Transverse colon (tissue), 4 donors: Measurements from ENCODE around the gene R3HDM4. TPM values are rescaled to one million over a fixed set of nuclear protein-coding genes. Genes with fewer than 3 reads are reported as not detected.
A peak's percentile ranks its signal among the peaks of the same experiment; 100 is the strongest.

Experiments used
- DNase-seq: peaks from one replicate; pipeline ENCODE4 v3.0.0-alpha.2; 2019
- H3K27ac ChIP-seq, 4 donors: fragments of 200-600 bp; sonication (generic); 2 replicates each; pipeline ENCODE4 v1.5.1; 2016 to 2018; ENCODE audit warnings: inconsistent platforms in 4 of 4
- H3K27me3 ChIP-seq: fragments of 200-600 bp; sonication (generic); 2 replicates; pipeline ENCODE4 v1.5.1; 2017; ENCODE audit warnings: inconsistent platforms
- H3K36me3 ChIP-seq, 4 donors: fragments of 200-600 bp; sonication (generic); 2 replicates each; pipeline ENCODE4 v1.5.1; 2017 to 2019; ENCODE audit warnings: inconsistent platforms in 4 of 4
- H3K4me1 ChIP-seq, 4 donors: fragments of 200-600 bp; sonication (generic); 2 replicates each; pipeline ENCODE4 v1.5.1; 2017 to 2020; ENCODE audit warnings: inconsistent platforms in 4 of 4
- H3K4me3 ChIP-seq, 4 donors: fragments of 200-600 bp; sonication (generic); 1 replicate in 1 of 4; 2 replicates in 3 of 4; pipeline versions ENCODE4 v1.5.1 to v1.6.1; 2017 to 2019; ENCODE audit warnings: inconsistent platforms in 4 of 4
- H3K9me3 ChIP-seq, 2 donors: fragments of 200-600 bp; sonication (generic); 2 replicates each; pipeline ENCODE4 v1.5.1; 2017 to 2019; ENCODE audit warnings: inconsistent platforms in 2 of 2
- CTCF ChIP-seq, 5 experiments: fragments of 200-600 bp in 3 of 5; fragments of 450-650 bp in 2 of 5; sonication (generic) in 3 of 5; IDR thresholded peaks; 1 replicate in 2 of 5; 2 replicates in 3 of 5; pipeline ENCODE4 v1.5.1; 2016 to 2017; ENCODE audit warnings: antibody characterized with exemption in 5 of 5, inconsistent platforms in 3 of 5, mild to moderate bottlenecking in 2 of 5, moderate library complexity in 1 of 5
- EP300 ChIP-seq: sonication (generic); formaldehyde crosslinking; IDR thresholded peaks from one replicate; pipeline ENCODE4 v1.6.1; 2017; ENCODE audit warnings: antibody characterized with exemption, low read depth
- POLR2A ChIP-seq: fragments of 450-650 bp; IDR thresholded peaks from one replicate; pipeline ENCODE4 v1.6.1; 2016; ENCODE audit warnings: antibody characterized with exemption, mild to moderate bottlenecking, moderate library complexity
- POLR2AphosphoS5 ChIP-seq, 3 donors: sonication (generic); formaldehyde crosslinking; IDR thresholded peaks; one replicate each; pipeline ENCODE4 v1.6.1; 2016; ENCODE audit warnings: antibody characterized with exemption in 3 of 3
- WGBS, 2 donors: methylation state at CpG; one replicate each; pipeline ENCODE4 v1.1.5; 2018; ENCODE audit warnings: low coverage in 1 of 2; 5-methylcytosine and 5-hydroxymethylcytosine counted together
- in situ Hi-C, 4 donors: fragments of 200-750 bp; cut with MboI; loops; one replicate each; pipeline versions ENCODE4 v1.15.0 to v1.15.1; 2017; ENCODE audit warnings: low sequenced_read_pairs in 3 of 4, low pct_ligation_motif_present in 1 of 4, low pct_unique_long_range_greater_than_20kb in 1 of 4
- intact Hi-C: fragments of 100-400 bp; cut with DNase I; formaldehyde crosslinking; loops from one replicate; pipeline ENCODE4 v1.15.1; 2023; ENCODE audit warnings: low total_unique reads
- total RNA-seq, 4 donors: library from RNA; depleted of rRNA; stranded (reverse); fragments of >200 nt; gene quantifications; one replicate each; pipeline ENCODE4 v1.1.0, GENCODE V29; 2016

R3HDM4 gene
- total RNA-seq, 4 donors from 2014 or later: 43.8 to 49.4 (median 46.7) TPM

GRCh38 chr19:876780-877314 lies 36.2 kb downstream of the R3HDM4 start:
- Histone ChIP-seq H3K27ac (no peak overlapping the region), H3K27me3 (no peaks in the 10 kb centered on the region), H3K36me3 (peaks cover 0 to 25% (median 8%) of the 10 kb centered on the region in 4 donors), H3K4me3 (no peak overlapping the region), H3K4me1 (peaks cover 5 to 9% (median 8%) of the 10 kb centered on the region in 4 donors), H3K9me3 (no peaks in the 10 kb centered on the region)
- in situ Hi-C loops (no loop called here), intact Hi-C loops (no loop called here)
- TF ChIP-seq POLR2A: no peak
- no peak for TF ChIP-seq POLR2AphosphoS5 (IDR thresholded peaks at IDR 0.05)
- no peak for TF ChIP-seq EP300
- TF ChIP-seq CTCF (IDR thresholded peaks at IDR 0.05): no peak
- DNase-seq: no peak
- 88% methylated on average over 22 of the region's 29 CpGs; no CpG with 5 or more reads in 1 of the 2 donors for WGBS, 2 donors

GRCh38 chr19:876089-876488 lies 36.9 kb downstream of the R3HDM4 start:
- Histone ChIP-seq H3K9me3 (no peaks in the 10 kb centered on the region), H3K4me3 (no peak overlapping the region), H3K4me1 (peaks cover 6 to 11% (median 9%) of the 10 kb centered on the region in 4 donors), H3K27ac (no peak overlapping the region), H3K36me3 (peaks cover 0 to 19% (median 6%) of the 10 kb centered on the region in 4 donors), H3K27me3 (no peaks in the 10 kb centered on the region)
- 78 to 100% methylated on average over 1 to 18 of the region's 18 CpGs for WGBS, 2 donors
- in situ Hi-C loops: no loop called here
- DNase-seq: no peak
- intact Hi-C loops: no loop called here
- TF ChIP-seq POLR2AphosphoS5 (IDR thresholded peaks at IDR 0.05) (no peak), CTCF (IDR thresholded peaks at IDR 0.05) (no peak), POLR2A (no peak), EP300 (no peak)

- in situ Hi-C loops: no loop called here
- intact Hi-C loops: no loop called here
- DNase-seq: no peak
- 91 to 95% methylated on average over 14 to 27 of the region's 28 CpGs for WGBS, 2 donors
- H3K4me1 ChIP-seq: peaks cover 6 to 13% (median 10%) of the 10 kb centered on the region in 4 donors
- TF ChIP-seq POLR2A (no peak), POLR2AphosphoS5 (IDR thresholded peaks at IDR 0.05) (no peak), CTCF (IDR thresholded peaks at IDR 0.05) (no peak), EP300 (no peak)
- H3K4me3 ChIP-seq: no peak overlapping the region
- H3K27me3 ChIP-seq: no peaks in the 10 kb centered on the region
- H3K9me3 ChIP-seq: no peaks in the 10 kb centered on the region
- H3K27ac ChIP-seq: no peak overlapping the region
- peaks cover 0 to 14% (median 4%) of the 10 kb centered on the region in 4 donors for H3K36me3 ChIP-seq
These were observed 37.6 kb downstream of the R3HDM4 start for GRCh38 chr19:875265-875879.

GRCh38 chr19:873561-874041 lies 39.4 kb downstream of the R3HDM4 start:
- Histone ChIP-seq H3K27me3 (no peaks in the 10 kb centered on the region), H3K4me1 (peaks cover 12 to 25% (median 17%) of the 10 kb centered on the region in 4 donors), H3K4me3 (no peak overlapping the region), H3K9me3 (no peaks in the 10 kb centered on the region), H3K27ac (peak overlapping the region in 3 of 4 donors; percentile 28 to 86 (median 37)), H3K36me3 (peaks cover 0 to 9% (median 2%) of the 10 kb centered on the region in 4 donors)
- TF ChIP-seq EP300 (no peak), POLR2AphosphoS5 (IDR thresholded peaks at IDR 0.05) (no peak), POLR2A (no peak), CTCF (IDR thresholded peaks at IDR 0.05) (no peak)
- intact Hi-C loops (no loop called here), in situ Hi-C loops (loop anchor here in 1 of 4 donors (25.0 kb wide), 1 partner anchor 114 kb away; the partner anchor contains the start of gene WDR18)
- WGBS, 2 donors: 94% methylated on average over 16 of the region's 22 CpGs; no CpG with 5 or more reads in 1 of the 2 donors
- no peak for DNase-seq
